ENCODE results near the gene STAMBP.

- TF ChIP-seq CTCF (IDR thresholded peaks at IDR 0.05), result no peak
- TF ChIP-seq POLR2A (IDR thresholded peaks at IDR 0.05), result no peak
Observed at GRCh38 chr2:73921581-73921980, 92.8 kb downstream of the STAMBP start.
